HepG2 (cell line): ENCODE data around the gene SLC27A2. TPM values are rescaled to one million over a fixed set of nuclear protein-coding genes. Genes with fewer than 3 reads are reported as not detected.

ENCODE experiments used
- ATAC-seq: fragments of 200-7000 bp; cut with Tn5 transposase; 3 replicates; pipeline ENCODE4 v1.9.1; 2020; ENCODE audit warnings: mild to moderate bottlenecking, moderate library complexity
- BruUV-seq: library from RNA; stranded (reverse); fragments of 400-500 nt; replicated peaks from 2 replicates; lab custom pipeline; 2021; lab: Mats Ljungman, UMichigan
- CTCF ChIA-PET: fragments of 300-600 bp; formaldehyde crosslinking; extraction: SDS; loops from one replicate; lab custom pipeline; 2021; ENCODE audit warnings: low total read pairs, inconsistent platforms, low intra/inter-chr PET ratio; lab: Yijun Ruan, JAX
- POLR2A ChIA-PET: fragments of 350-600 bp; sonication (Branson Sonifier 250); formaldehyde crosslinking; loops from one replicate; lab custom pipeline; 2020; ENCODE audit warnings: antibody characterized with exemption, inconsistent platforms; lab: Yijun Ruan, JAX
- DNase-seq: peaks from one replicate; pipeline ENCODE4 v3.0.0-alpha.2; 2015; ENCODE audit warnings: low spot score
- FAIRE-seq: peaks from 3 replicates; lab custom pipeline; 2011; peaks lifted over from hg19 to GRCh38; lab: Jason Lieb, UNC
- H2AFZ ChIP-seq: one replicate; pipeline ENCODE4 v1.6.1; 2011; ENCODE audit warnings: low read length, inconsistent platforms
- H3K27ac ChIP-seq: fragments of 300-600 bp; 3 replicates; pipeline ENCODE4 v1.8.0; 2011; ENCODE audit warnings: mixed run types, mild to moderate bottlenecking, mixed read lengths, low read length, inconsistent platforms; ENCODE audit not compliant: insufficient read depth; ENCODE audit errors: extremely low read length
- H3K27me3 ChIP-seq, 2 experiments: fragments of 200-600 bp in 1 of 2; 2 replicates in 1 of 2; 3 replicates in 1 of 2; pipeline versions ENCODE4 v1.6.0 to v1.8.0; 2011; ENCODE audit warnings: low read length in 2 of 2, mild to moderate bottlenecking in 2 of 2, moderate library complexity in 2 of 2, inconsistent platforms in 1 of 2; ENCODE audit not compliant: insufficient read depth in 2 of 2, control insufficient read depth in 1 of 2
- H3K36me3 ChIP-seq, 2 experiments: fragments of 200-600 bp in 1 of 2; replicated peaks in 1 of 2; 2 replicates in 1 of 2; 3 replicates in 1 of 2; pipeline versions ENCODE4 v1.5.1 to v1.8.0; 2011; ENCODE audit warnings: low read length in 2 of 2, inconsistent platforms in 1 of 2; ENCODE audit not compliant: insufficient read depth in 2 of 2, control insufficient read depth in 1 of 2
- H3K4me1 ChIP-seq: 2 replicates; pipeline ENCODE4 v1.5.1; 2012; ENCODE audit warnings: low read length, inconsistent platforms; ENCODE audit not compliant: insufficient read depth
- H3K4me2 ChIP-seq: 2 replicates; pipeline ENCODE4 v1.6.0; 2011; ENCODE audit warnings: low read depth, low read length, inconsistent platforms
- H3K4me3 ChIP-seq, 3 experiments: fragments of 200-600 bp in 1 of 3; sonication (generic), shearing (Covaris generic) in 1 of 3; replicated peaks in 1 of 3; 2 replicates each; pipeline ENCODE4 v1.5.1; 2011 to 2016; ENCODE audit warnings: low read length in 3 of 3, inconsistent platforms in 2 of 3, low read depth in 2 of 3, mild to moderate bottlenecking in 2 of 3, control low read depth in 1 of 3, mixed read lengths in 1 of 3; ENCODE audit not compliant: insufficient read depth in 1 of 3
- H3K79me2 ChIP-seq: one replicate; pipeline ENCODE4 v1.6.1; 2011; ENCODE audit warnings: low read length, inconsistent platforms; ENCODE audit not compliant: insufficient read depth
- H3K9ac ChIP-seq: 2 replicates; pipeline ENCODE4 v1.6.0; 2011; ENCODE audit warnings: mild to moderate bottlenecking, low read depth, low read length, inconsistent platforms; ENCODE audit not compliant: insufficient read depth
- H3K9me3 ChIP-seq: 2 replicates; pipeline ENCODE4 v1.5.1; 2012; ENCODE audit warnings: mild to moderate bottlenecking, low read length
- H4K20me1 ChIP-seq: 2 replicates; pipeline ENCODE4 v1.6.0; 2011; ENCODE audit warnings: inconsistent platforms, mild to moderate bottlenecking, low read length, moderate library complexity; ENCODE audit not compliant: insufficient read depth
- CCAR2 ChIP-seq: fragments of 200-400 bp; formaldehyde crosslinking; optimal IDR thresholded peaks from 2 replicates; pipeline ENCODE3; 2018; ENCODE audit warnings: low read depth, mild to moderate bottlenecking, low read length, moderate library complexity
- HBP1 ChIP-seq: IDR thresholded peaks from 2 replicates; pipeline ENCODE4 v1.6.1; 2016; ENCODE audit warnings: low read depth, control low read depth
- HOXA9 ChIP-seq: sonication (generic); formaldehyde crosslinking; IDR thresholded peaks from 2 replicates; pipeline ENCODE4 v1.8.1; 2022; ENCODE audit warnings: missing genetic modification reagents, mild to moderate bottlenecking, moderate library complexity, borderline replicate concordance
- KAT8 ChIP-seq: IDR thresholded peaks from 2 replicates; pipeline ENCODE4 v1.6.1; 2016; ENCODE audit warnings: missing genetic modification reagents, missing compliant biosample characterization
- SALL1 ChIP-seq: sonication (generic); formaldehyde crosslinking; IDR thresholded peaks from 2 replicates; pipeline ENCODE4 v1.8.0; 2022; ENCODE audit warnings: mild to moderate bottlenecking, missing genetic modification reagents
- SIN3A ChIP-seq: IDR thresholded peaks from 2 replicates; pipeline ENCODE4 v1.6.1; 2011; ENCODE audit warnings: low read depth, mild to moderate bottlenecking, control low read depth, low read length, borderline replicate concordance
- SOX13 ChIP-seq, 3 experiments: fragments of 450-650 bp in 1 of 3; sonication (generic) in 1 of 3; formaldehyde crosslinking in 1 of 3; IDR thresholded peaks in 2 of 3; conservative IDR thresholded peaks in 1 of 3; 2 replicates each; pipeline versions ENCODE4 v1.5.0 to v1.6.1; 2016 to 2020; ENCODE audit warnings: antibody characterized with exemption in 1 of 3, mild to moderate bottlenecking in 1 of 3, missing compliant biosample characterization in 1 of 3, missing genetic modification reagents in 1 of 3, moderate library complexity in 1 of 3
- THAP8 ChIP-seq: sonication (generic); formaldehyde crosslinking; IDR thresholded peaks from 2 replicates; pipeline ENCODE4 v1.5.1; 2020; ENCODE audit warnings: missing genetic modification reagents, mild to moderate bottlenecking, borderline replicate concordance
- TRIM24 ChIP-seq: sonication (generic); formaldehyde crosslinking; IDR thresholded peaks from 2 replicates; pipeline ENCODE4 v1.8.0; 2022; ENCODE audit warnings: mild to moderate bottlenecking, missing genetic modification reagents
- USF2 ChIP-seq, 2 experiments: sonication (generic) in 1 of 2; formaldehyde crosslinking in 1 of 2; IDR thresholded peaks; 2 replicates each; pipeline versions ENCODE4 v1.5.1 to v1.6.1; 2011 to 2020; ENCODE audit warnings: borderline replicate concordance in 1 of 2, low read depth in 1 of 2, low read length in 1 of 2, mild to moderate bottlenecking in 1 of 2, missing genetic modification reagents in 1 of 2, moderate library complexity in 1 of 2
- ZNF766 ChIP-seq: sonication (generic); formaldehyde crosslinking; IDR thresholded peaks from 2 replicates; pipeline ENCODE4 v1.5.0; 2020; ENCODE audit warnings: missing genetic modification reagents, borderline replicate concordance
- ZNF891 ChIP-seq: sonication (generic); formaldehyde crosslinking; IDR thresholded peaks from 2 replicates; pipeline ENCODE4 v1.5.0; 2020; ENCODE audit warnings: mild to moderate bottlenecking, missing genetic modification reagents
- WGBS: methylation state at CpG from one replicate; pipeline ENCODE4 v1.1.6; 2017; ENCODE audit warnings: low lambda C conversion rate; 5-methylcytosine and 5-hydroxymethylcytosine counted together
- in situ Hi-C: cut with HindIII; loops from 2 replicates; pipeline ENCODE4 v1.10.0; 2017; ENCODE audit warnings: low pct_unique_long_range_greater_than_20kb; ENCODE audit not compliant: extremely low pct_ligation_motif_present
- intact Hi-C: fragments of 100-400 bp; cut with micrococcal nuclease; formaldehyde crosslinking; loops from one replicate; pipeline ENCODE4 v1.10.0; 2022; ENCODE audit not compliant: unreplicated experiment
- polyA plus RNA-seq, 8 experiments: library from polyadenylated mRNA; depleted of rRNA in 3 of 8; stranded (reverse) in 7 of 8; unstranded in 1 of 8; fragments of >200 nt; fragmentation: Illumina TruSeq in 4 of 8; extraction: Trizol in 4 of 8; gene quantifications; 2 replicates each; pipeline versions ENCODE4 v1.2.1 to v1.2.3, GENCODE V29; 2011 to 2016; ENCODE audit warnings: low read depth in 4 of 8, missing spikeins in 1 of 8, mixed read lengths in 1 of 8; ENCODE audit not compliant: insufficient read depth in 1 of 8
- total RNA-seq, 5 experiments: library from RNA; depleted of rRNA; stranded (reverse); fragments of >200 nt; fragmentation: Illumina TruSeq; extraction: Trizol; gene quantifications; 2 replicates each; pipeline ENCODE4 v1.2.3, GENCODE V29; 2016; ENCODE audit warnings: low read depth in 1 of 5

SLC27A2 gene
- total and polyA plus RNA-seq, 2 of the 13 experiments (the other 11 are each of a cell fraction or from before 2014, with no cell fraction given): 14.6 to 23.4 TPM

- Histone ChIP-seq H3K4me1 (peaks cover 20% of the 10 kb centered on the region), H3K36me3 (peaks cover 3 to 21% of the 10 kb centered on the region in 2 experiments), H2AFZ (no peak overlapping the region), H3K27me3 (no peaks in the 10 kb centered on the region), H3K4me2 (no peak overlapping the region), H4K20me1 (no peaks in the 10 kb centered on the region), H3K79me2 (no peaks in the 10 kb centered on the region), H3K27ac (no peak overlapping the region), H3K4me3 (no peak overlapping the region), H3K9ac (no peak overlapping the region), H3K9me3 (no peaks in the 10 kb centered on the region)
- WGBS: 98% methylated on average over 3 of the region's 3 CpGs
- POLR2A ChIA-PET: no interaction called here
- FAIRE-seq (no peak), DNase-seq (no peak), ATAC-seq (no peak)
- in situ Hi-C loops: no loop called here
- intact Hi-C loops: no loop called here
- no peak for TF ChIP-seq SALL1
- no peak for TF ChIP-seq USF2 (IDR thresholded peaks at IDR 0.05; ENCODE audit: low read depth, low read length)
- no peak for TF ChIP-seq USF2 (CRISPR knock-in tag; IDR thresholded peaks at IDR 0.05; ENCODE audit: borderline replicate concordance)
- CTCF ChIA-PET: no interaction called here
- no TSS peak for BruUV-seq
Observed at GRCh38 chr15:50229336-50229735, 47.3 kb downstream of the SLC27A2 start.

- FAIRE-seq (no peak), ATAC-seq (no peak), DNase-seq (no peak)
- BruUV-seq: no TSS peak
- Histone ChIP-seq H3K27me3 (no peaks in the 10 kb centered on the region), H3K9me3 (no peaks in the 10 kb centered on the region), H2AFZ (no peak overlapping the region), H3K4me3 (no peak overlapping the region), H3K36me3 (peaks cover 3 to 24% of the 10 kb centered on the region in 2 experiments; a peak in 4 of 5 replicates), H4K20me1 (no peaks in the 10 kb centered on the region), H3K27ac (no peak overlapping the region), H3K9ac (no peak overlapping the region), H3K4me1 (peaks cover 9% of the 10 kb centered on the region), H3K79me2 (no peaks in the 10 kb centered on the region), H3K4me2 (no peak overlapping the region)
- intact Hi-C loops (no loop called here), in situ Hi-C loops (no loop called here)
- ChIA-PET CTCF (no interaction called here), POLR2A (no interaction called here)
- TF ChIP-seq THAP8 (no peak), TRIM24 (CRISPR knock-in tag) (no peak), HOXA9 (CRISPR knock-in tag) (no peak), CCAR2 (no peak), KAT8 (CRISPR knock-in tag) (no peak), ZNF766 (CRISPR knock-in tag) (no peak), HBP1 (CRISPR knock-in tag) (no peak), SOX13 (IDR thresholded peaks at IDR 0.05) (no peak), SOX13 (CRISPR knock-in tag; conservative IDR thresholded peaks at IDR 0.05 in 1 of 2, IDR thresholded peaks at IDR 0.05 in 1 of 2) (no peak), SIN3A (no peak), ZNF891 (no peak)
Observed at GRCh38 chr15:50231761-50232160, 49.8 kb downstream of the SLC27A2 start.
